Cardiac septum (tissue), 1 donor: Measurements from ENCODE around the gene TSPYL6. TPM values are rescaled to one million over a fixed set of nuclear protein-coding genes. Genes with fewer than 3 reads are reported as not detected.

Experiments
- DNase-seq: peaks from one replicate; pipeline ENCODE4 v3.0.0-alpha.2; 2020; ENCODE audit warnings: low spot score
- intact Hi-C: fragments of 100-400 bp; cut with DNase I; formaldehyde crosslinking; loops from one replicate; pipeline ENCODE4 v1.14.0; 2022
- total RNA-seq: library from RNA; stranded (reverse); fragmentation: NEBNext Ultra II Directional; extraction: Animal tissue kit (Norgen Biotek cat#: 25700); gene quantifications from one replicate; pipeline ENCODE4 v1.2.1, GENCODE V29; 2021
- donor health status: DM: no; HTN: no; CAD: no.

TSPYL6 gene
- total RNA-seq, 1 donor from 2014 or later, result 0.11 TPM

- DNase-seq, result no peak
- intact Hi-C loops, result no loop called here
These were observed 3.6 kb upstream of the TSPYL6 start for GRCh38 chr2:54259413-54260240.

GRCh38 chr2:54258166-54258565, 2.1 kb upstream of the TSPYL6 start:
- no peak for DNase-seq
- intact Hi-C loops, result no loop called here

GRCh38 chr2:54255230-54256090, 569 bp downstream of the TSPYL6 start:
- intact Hi-C loops, result no loop called here
- no peak for DNase-seq

- DNase-seq, result no peak
- intact Hi-C loops, result no loop called here
These were observed 1.8 kb downstream of the TSPYL6 start for GRCh38 chr2:54254180-54254579.

- DNase-seq, result no peak
- intact Hi-C loops, result no loop called here
These were observed 6.4 kb downstream of the TSPYL6 start for GRCh38 chr2:54249629-54250028.

- intact Hi-C loops, result no loop called here
- no peak for DNase-seq
These were observed 8.9 kb downstream of the TSPYL6 start for GRCh38 chr2:54247115-54247514.

GRCh38 chr2:54240515-54241469, 15.2 kb downstream of the TSPYL6 start:
- intact Hi-C loops, result no loop called here
- DNase-seq, result no peak

GRCh38 chr2:54239427-54239826, 16.6 kb downstream of the TSPYL6 start:
- intact Hi-C loops, result no loop called here

GRCh38 chr2:54237428-54237827, 18.6 kb downstream of the TSPYL6 start:
- intact Hi-C loops, result no loop called here
- DNase-seq, result no peak

More at GRCh38 chr2:54239427-54239826, 16.6 kb downstream of the TSPYL6 start:
- no peak for DNase-seq

- DNase-seq, result no peak
- intact Hi-C loops, result no loop called here
These were observed 22.0 kb downstream of the TSPYL6 start for GRCh38 chr2:54233832-54234649.

GRCh38 chr2:54228945-54229344, 27.1 kb downstream of the TSPYL6 start:
- no peak for DNase-seq
- intact Hi-C loops, result no loop called here

GRCh38 chr2:54227798-54228197, 28.2 kb downstream of the TSPYL6 start:
- DNase-seq, result no peak
- intact Hi-C loops, result no loop called here

- intact Hi-C loops, result no loop called here
- no peak for DNase-seq
These were observed 29.8 kb downstream of the TSPYL6 start for GRCh38 chr2:54226260-54226659.

GRCh38 chr2:54224997-54225396, 31.0 kb downstream of the TSPYL6 start:
- intact Hi-C loops, result no loop called here
- DNase-seq, result no peak

- no peak for DNase-seq
- intact Hi-C loops, result no loop called here
These were observed 42.9 kb downstream of the TSPYL6 start for GRCh38 chr2:54213082-54213481.

GRCh38 chr2:54212456-54212855, 43.6 kb downstream of the TSPYL6 start:
- intact Hi-C loops, result no loop called here
- DNase-seq, result no peak

- DNase-seq, result no peak
These were observed 46.6 kb downstream of the TSPYL6 start for GRCh38 chr2:54209379-54209778.

GRCh38 chr2:54208364-54209240, 47.4 kb downstream of the TSPYL6 start:
- no peak for DNase-seq
- intact Hi-C loops, result loop anchor here (5.0 to 10.0 kb wide), 5 partner anchors 164 to 496 kb away; partner anchors contain the start of gene SPTBN1

More at GRCh38 chr2:54209379-54209778, 46.6 kb downstream of the TSPYL6 start:
- intact Hi-C loops, result loop anchor here (5.0 to 10.0 kb wide), 5 partner anchors 163 to 495 kb away; partner anchors contain the start of gene SPTBN1
